HK-2 (cell line): ENCODE results near the gene MXRA7.
A peak's percentile ranks its signal among the peaks of the same experiment; 100 is the strongest.

Source experiments
- DNase-seq: peaks from one replicate; pipeline ENCODE4 v3.0.0-alpha.2; 2018; ENCODE audit not compliant: unreplicated experiment

Gene MXRA7

DNA sequence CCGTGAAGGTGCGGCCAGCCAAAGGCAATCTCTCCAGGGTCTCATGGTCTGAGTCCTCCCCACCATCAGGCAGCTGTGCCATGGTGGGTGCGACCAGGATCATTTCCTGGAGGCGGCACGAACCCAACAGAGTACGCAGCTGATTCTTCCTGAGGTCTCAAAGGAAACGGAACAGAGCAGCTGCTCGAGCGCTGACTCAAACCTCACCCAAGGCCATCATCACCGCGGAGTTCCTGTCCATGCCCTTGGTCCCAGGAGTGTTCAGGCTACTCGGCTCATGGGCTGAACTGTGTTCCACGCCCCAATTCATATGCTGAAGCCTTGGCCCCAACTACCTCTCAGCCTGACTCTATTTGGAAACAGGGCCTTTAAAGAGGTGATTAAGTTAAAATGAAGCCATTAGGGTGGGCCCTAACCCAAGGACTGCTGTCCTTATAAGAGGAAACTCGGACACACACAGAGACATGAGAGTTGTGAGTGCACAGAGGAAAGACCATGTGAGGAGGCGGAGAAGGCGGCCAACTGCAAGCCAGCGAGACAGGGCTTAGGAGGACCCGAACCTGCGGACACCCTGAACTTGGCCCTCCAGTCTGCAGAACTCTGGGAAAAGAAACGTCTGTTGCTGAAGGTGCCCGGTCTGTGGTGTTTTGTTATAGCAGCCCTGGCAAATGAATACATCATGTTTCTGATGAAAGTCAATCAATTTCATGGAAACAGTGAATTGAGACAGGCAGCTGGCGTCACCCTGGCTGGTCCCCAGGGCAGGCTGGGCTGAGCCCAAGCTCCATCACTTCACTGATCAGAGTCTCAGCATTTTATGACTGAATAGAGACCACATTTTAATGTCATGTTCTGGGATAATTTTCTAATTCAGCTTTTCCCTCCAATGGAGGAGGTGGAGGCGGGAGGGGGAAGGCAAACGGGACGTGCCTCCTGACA lies 13.7 kb downstream of the MXRA7 start:
- no peak for DNase-seq

DNA sequence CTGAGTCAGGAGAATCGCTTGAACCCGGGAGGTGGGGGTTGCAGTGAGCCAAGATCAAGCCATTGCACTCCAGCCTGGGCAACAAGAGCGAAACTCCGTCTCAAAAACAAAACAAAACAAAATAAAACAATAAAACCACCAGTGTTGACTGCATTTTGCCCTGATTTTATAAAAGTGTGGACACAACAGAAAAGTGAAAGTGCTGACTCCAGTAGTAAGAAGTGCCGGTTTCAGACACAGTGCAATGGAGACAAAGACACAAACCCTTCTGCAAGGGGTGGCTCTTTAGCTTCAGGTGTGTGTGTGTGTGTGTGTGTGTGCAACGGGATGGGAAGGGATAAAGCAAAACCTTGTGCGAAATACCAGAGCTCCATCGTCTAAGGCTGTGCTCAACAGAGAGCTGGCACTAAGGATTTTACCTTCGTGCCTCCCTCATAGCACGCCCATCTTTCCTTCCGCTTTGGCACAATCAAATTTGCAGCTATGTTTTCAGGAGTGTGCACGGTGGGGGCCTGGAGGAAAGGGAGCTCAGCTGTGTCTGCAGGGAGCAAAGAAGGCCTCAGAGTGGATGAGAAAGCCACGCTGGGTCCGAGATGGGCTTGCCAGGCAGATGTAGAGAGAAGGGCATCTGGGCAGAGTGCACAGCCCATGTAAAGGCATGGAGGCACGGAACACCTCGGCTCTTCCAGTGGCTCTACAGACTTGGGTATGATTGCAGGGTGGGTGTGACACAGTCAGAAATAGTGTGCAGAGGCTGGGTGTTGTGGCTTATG lies 15.5 kb downstream of the MXRA7 start:
- no peak for DNase-seq

DNA sequence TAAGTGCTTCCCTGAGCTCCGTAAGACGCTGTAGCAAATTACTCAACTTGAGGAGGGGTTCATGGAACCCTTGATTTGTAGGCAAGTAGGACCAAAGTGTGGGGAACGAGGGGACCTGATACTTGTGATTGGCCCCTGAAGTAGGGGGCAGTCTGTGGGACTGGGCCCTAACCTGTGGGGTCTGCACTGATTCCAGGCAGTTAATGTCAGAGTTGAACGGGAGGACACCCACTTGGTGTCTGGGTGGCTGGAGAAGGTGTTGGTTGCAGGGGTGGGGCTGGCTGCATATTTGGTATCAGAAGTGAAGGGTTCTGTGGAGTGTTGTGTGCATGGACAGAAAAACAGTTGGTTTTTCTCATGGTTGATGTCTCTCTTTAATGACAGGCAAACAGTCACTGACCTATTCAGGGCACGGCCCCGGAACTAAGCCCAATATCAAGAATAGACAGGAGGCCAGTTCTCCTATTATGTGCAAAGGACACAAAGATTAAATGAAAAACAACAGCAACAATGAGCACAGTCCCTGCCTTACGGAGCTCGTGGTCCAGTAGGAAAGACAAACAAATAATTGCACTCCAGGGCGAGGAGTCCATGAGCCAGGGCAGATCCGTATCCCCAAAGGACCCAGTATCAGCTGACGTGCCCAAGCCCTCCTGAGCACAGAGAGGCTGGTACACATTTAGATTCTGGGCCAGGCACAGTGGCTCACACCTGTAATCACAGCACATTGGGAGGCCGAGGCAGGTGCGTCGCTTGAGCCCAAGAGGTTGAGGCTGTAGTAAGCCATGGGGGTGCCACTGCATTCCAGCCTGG lies 19.2 kb downstream of the MXRA7 start:
- no peak for DNase-seq

DNA sequence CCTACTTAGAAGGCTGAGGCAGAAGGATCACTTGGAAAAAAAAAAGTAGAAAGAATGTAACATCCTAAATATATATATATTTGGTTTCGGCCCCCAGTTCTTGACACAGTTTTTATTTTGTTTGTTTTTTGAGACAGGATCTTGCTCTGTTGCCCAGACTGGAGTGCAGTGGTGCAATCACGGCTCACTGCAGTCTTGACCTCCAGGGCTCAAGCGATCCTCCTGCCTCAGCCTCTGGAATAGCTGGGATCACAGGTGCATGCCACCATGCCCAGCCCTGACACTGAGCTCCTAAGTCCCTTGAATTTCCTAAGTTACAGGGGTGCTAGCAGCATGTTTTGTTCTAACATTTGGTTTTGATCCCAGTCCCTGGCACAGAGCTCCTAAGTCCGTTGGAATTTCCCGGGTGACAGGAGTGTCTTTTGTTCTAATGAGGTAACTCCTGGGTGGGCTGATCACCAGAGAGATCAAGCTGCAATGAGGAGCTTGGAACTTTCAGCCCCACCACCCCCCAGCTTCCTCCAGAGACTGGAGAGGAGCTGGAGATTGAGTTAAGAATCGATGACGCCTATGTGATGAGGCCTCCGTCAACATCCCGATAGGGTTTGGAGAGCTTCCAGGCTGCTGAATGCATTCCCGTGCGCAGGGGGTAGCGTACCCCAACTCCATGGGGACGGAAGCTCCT lies 20.0 kb downstream of the MXRA7 start:
- DNase-seq = no peak

DNA sequence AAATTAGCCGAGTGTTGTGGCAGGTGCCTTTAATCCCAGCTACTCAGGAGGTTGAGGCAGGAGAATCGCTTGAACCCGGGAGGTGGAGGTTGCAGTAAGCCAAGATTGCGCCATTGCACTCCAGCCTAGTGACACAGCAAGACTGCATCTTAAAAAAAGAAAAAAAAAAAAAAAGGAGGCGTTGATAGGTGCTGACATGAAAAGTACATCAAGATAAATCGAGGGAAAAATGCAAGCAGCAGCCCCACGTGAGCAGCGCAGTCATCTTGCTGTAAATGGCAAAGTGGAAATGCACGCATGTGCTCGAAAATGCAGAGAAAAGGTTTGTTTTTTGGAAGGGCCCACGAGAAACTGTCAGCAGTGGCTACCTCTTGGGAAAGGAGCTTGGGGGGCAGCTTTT lies 20.9 kb downstream of the MXRA7 start:
- DNase-seq = no peak

DNA sequence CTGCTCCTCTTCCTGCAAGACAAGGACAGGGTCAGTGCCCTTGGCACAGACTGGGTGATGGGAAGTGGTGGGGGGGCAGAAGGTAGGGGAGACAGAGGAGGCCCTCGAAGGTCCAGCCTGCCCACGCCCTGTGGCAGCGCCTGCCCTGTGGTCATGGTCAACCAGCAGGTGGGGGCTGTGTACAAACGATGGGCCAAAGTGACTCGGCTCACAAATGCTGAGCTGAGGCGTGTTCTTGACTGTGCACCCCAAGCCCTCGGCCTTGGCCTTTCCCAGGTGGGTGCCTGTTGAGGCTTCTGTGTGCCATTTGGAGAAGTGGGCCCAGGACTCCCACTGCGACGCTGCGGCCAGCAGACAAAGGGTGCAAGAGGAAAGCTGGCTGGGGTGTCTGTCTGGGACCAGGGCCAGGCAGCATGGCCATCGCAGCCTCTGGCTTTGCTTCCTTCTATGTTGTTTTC lies 22.6 kb downstream of the MXRA7 start:
- peak; percentile 71 for DNase-seq

DNA sequence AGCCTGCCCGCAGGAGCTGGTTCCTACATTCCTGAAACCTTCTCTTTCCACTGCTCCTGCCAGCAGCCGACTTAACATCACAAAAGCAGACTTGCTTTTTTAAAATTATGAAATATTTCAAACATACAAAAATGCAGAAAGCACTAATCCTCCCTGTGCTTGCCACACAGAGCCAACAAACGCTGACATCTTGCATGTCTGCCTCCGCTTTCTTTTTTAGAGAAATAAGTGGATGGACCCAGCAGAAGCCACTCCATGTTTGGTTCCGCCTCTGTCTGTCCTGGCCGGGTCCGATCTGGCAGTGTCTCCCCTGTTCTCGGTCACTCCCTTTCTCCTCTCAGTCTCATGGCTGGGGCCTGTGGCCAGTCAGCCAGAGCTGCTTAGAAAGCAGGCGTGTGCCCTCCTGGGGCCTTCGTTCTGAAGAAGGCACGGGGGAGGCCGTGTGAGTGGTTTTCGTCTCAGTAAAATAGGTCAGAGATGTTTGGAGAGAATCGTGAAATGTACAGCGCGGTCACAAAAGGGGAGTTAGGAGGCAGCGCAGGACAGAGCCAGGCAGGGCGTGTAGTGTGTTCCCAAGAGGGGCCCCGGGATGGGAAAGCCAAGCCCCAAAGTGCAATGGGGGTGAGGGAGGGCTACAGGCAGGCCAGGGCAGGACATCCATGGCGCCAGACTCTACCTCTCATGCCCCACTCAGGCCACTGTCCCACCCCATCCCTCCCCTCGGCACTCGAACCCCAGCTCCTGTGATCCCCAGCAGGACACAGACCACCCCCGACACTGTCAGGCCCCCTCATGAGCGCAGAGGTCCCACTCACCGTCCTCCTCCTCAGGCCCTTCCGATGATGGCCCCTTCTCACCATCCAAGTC lies 23.2 kb downstream of the MXRA7 start:
- DNase-seq = no peak

DNA sequence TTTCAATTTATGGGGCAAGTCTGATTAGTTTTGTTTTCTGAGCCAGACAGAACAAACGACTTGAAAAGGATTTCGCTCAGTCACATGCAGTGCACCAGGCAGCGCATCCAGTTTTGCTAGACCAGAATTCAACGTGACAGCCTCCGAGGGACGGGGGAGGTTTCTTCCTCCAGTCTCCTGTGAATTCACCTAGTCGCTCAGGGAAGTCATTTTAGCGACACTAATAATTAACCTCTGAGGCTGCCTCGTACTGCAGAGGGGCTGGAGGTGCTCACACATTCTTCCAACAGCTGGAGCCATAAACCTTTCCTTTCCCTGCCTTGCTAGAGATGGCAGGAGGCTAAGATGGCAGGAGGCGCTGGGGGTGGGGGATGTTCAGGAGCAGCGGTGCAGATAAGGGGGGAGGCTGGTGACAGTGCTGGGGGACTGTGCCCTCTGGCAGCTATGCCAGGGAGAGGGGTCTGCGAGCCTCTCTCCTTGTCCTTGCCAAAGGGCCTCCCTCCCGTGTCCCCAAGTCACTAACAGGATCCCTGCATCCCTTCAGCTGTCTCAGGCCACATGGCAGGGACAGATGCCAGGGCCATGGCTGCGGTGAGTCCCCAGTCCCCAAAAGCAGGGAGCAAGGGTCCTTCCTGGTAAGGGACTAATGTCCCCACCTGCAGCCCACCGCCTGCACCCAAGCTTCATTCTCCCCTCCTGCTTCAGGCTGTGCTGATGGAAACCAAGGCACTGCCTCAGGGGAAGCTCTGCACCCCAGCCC lies 24.0 kb downstream of the MXRA7 start:
- no peak for DNase-seq

DNA sequence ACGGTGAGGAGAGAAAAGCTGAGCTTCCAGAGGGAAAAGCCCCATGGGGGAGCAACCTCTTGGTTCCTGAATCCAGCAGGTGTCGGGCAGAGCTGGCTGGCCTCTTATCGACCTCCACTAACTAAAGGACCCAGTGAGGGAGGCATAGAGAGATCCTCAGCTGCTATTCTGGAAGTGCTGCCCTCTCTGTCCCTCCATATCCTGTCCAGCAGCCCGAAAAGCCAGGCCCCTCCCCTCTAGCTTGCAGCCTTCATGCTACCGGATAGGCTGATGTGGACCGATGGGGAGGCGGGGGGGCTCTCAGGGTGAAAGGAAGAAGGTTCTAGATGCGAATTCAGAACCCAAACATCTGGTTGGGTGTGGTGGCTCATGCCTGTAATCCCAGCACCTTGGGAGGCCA lies 24.9 kb downstream of the MXRA7 start:
- no peak for DNase-seq

DNA sequence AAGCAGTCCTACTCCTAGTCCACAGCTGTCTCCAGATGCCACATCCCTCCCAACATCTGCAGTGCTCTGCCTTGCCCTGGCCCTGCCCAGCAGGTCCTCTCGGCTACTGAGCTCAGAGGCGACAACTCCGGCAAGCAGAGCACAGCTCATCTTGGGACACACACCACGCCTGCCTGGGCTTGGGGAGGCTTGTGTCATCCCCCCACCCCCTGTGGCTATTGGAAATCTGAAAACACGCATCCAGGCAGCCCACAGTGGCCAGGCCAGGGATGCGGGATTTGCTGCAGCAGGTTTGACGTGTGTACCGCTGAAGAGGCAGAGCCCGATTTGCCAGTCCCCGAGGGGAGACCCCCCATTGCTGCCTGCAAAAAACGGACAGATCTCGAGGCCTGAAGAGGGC lies 25.4 kb downstream of the MXRA7 start:
- no peak for DNase-seq

DNA sequence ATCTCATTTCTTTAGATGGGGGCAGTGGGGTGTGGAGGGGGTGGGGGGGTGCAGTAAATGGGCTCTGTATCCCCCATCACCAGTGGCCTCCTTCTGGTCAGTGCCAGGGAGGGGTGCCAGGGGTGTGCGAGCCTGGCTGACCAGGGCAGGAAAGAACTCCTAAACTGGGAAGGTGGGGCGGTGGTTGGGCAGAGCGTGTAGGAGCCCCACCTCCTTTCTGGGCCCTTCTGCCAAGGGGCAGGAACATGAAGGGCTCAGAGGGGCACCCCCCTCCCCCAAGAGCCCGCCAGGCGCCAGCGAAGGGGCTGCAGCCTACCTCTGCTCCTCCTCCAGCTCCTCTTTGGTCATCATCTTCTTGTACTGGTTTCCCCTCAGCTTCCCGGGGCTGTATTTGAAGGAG lies 26.0 kb downstream of the MXRA7 start:
- no peak for DNase-seq

DNA sequence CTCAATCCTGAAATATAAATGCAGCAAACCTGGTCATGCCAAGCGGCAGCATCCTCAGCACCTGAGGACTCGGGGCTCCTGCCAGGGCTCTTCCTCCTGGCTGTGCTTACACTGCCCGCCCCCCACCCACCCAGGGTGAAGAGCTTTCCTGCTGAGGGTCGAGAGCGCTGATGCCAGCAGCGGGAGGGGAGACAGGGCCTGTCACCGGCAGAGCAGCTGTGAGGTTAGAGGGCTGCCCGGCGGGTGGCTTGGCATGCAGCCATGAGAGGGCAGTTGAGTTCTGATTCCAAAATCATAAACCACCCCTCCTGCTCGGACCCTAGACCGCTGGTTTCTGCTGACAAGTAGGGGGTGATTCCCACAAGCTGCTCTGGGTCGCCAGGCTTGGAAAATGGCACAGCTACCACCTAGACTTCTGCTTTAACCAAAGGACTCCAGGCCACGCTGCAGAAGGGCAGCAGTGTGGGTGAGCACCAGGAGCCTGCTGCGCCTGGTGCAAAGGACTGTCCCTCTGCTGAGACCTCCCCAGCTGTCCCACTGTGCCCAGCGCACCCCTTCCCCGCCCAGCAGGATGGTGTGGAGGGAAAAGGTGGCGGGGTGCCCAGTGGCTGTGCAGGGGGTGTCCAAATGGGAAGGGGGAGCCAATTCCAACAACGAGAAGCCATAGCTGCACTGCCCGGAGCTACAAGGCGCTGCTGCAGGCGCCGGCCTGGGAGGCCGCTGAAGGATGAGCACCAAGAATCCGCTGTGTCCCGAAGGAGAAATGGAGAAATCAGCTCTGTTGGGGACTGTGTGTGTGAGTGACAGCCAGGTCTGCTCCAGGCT lies 26.6 kb downstream of the MXRA7 start:
- DNase-seq = no peak

DNA sequence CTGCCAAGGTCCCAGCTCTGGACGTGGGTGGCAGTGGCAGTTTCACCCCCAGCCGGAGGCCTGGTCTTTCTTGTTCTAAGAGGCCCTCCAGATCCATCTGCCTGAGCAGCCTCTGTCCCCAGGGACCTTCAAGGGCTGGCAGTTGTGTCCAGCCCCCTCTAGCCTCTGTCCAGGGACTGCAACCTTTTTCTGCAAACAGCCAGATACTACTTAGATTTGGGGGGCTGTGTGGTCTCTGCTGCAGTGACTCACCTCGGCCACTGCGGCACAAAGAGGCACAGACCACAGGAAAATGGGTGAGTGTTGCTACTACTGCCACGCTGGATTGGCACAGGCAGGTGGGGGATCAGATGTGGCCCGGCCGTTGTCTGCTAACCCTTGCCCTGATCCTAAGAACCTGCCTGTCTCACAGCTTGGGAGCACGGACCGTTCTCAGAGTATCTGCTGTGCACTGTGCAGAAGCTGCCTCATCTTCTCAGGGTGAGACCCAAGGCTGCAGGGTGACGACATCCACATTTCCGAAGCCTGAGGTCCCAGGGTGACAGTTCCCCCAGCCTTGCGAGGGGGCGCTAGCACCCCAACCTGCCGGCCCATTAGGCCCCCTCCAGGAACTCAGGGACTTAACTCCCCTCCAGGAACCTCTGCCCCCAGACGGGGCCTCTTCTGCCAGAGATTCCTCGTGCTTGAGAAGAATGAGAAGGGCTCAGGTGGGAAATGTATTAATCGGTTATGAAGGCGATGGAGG lies 27.6 kb downstream of the MXRA7 start:
- DNase-seq = no peak

DNA sequence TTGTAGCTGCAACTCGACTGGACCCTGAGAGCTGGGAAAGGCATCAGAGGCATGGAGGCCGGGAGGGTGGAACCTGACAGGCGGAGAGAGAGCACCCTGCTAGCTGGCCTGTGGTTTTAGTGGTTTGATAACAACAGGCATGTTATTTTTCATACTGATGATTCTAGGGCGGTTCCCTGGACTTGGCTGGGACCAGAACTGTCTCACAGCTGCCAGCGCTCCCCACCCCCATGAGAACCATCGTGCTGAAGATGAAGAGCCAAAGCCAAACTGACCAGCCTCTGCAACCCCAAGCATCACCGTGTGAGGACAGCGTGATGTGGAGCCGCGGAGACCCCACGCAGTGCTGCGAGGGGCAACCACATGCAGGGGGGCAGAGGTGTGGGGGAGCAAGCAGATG lies 28.5 kb downstream of the MXRA7 start:
- DNase-seq = no peak

DNA sequence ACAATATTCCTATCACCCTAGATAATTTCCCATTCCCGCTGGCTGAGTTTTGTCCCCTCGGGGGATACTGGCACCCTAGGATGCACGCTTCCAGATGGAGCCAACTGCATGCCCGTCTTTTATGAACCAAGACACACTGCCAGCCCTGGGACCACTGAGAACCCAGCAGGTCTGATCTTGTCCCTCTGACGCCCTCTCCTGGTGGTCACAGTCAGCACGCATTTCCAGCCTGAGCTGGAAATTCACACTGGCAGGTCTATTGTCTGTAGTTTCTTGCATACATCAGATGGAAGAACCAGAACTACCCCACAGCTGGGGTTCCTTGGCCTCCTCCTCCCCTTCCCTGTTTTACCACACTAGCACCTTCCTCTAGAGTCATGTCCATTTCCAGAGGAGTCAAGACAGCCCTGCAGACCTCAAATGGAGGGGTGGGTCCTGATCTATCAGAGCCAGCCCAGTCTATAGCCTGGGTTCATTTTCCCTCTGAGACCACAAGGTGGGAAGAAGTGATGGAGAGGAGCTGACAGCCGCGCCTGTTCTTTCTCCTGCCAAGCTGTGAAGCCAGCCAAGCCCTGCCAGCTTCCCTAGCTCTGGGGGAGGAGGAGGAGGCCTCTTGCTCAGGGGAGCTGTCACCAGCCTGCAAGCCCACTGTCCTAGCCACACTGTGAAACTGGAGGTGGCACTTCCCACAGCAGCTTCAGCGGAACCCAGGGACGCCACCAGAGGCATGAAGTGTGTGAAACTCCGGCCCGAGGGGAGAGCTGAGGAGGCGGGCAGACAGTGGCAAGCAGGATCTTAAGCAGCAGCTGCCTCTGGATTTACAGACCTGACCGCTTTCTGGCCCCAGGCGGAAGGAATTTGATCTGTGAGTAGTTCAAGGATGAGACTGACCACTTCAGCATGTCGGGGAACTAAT lies 29.3 kb downstream of the MXRA7 start:
- DNase-seq = peak; percentile 63

DNA sequence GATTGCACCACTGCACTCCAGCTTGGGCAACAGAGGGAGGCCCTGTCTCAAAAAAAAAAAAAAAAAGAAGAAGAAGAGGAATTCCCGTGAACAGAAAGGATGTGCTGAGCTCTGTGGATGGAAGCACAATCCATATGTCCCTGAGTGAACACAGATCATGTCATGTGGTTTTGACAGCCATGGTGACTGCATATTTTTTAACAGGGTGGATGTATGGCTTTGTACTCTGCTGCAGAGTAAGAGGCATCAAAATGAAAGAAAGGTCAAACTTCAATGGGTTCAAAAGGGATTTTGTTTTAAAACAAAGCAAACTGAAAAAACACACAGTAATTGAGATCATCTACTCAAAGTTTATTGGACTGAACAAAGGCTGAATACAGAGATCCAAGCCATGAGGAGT lies 31.5 kb downstream of the MXRA7 start:
- no peak for DNase-seq

DNA sequence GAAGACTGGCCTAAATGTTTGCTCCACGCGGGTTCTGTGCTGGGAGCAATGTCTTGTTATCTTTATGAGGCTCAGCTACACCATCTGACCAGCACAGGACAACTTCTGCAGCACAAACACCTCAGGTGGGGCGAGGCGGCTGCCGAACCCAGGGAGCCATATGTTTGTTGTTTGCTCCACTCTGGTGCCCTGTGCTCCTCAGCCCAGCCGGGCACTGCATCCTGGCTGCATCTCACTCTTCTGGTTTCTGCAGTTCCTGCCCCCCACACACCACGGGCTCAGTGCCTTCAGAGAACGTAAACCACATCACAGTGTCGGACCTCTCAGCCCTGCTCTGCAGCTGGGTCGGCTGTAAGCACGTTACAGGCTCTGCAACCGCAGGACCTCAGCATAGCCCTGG lies 32.4 kb downstream of the MXRA7 start:
- DNase-seq = no peak
